Type B pancreatic cell (in vitro differentiated cells): ENCODE data around the gene APMAP. TPM values are rescaled to one million over a fixed set of nuclear protein-coding genes. Genes with fewer than 3 reads are reported as not detected.

Experiments used
- DNase-seq: peaks from one replicate; pipeline ENCODE4 v3.0.0; 2021; ENCODE audit warnings: mixed read lengths; ENCODE audit not compliant: unreplicated experiment; ENCODE audit errors: extremely low spot score
- H3K27ac Mint-ChIP-seq: 2 replicates; pipeline ENCODE4 v1.8.0; 2021; ENCODE audit warnings: mild to moderate bottlenecking, mixed read lengths
- H3K27me3 Mint-ChIP-seq: 2 replicates; pipeline ENCODE4 v1.8.0; 2021; ENCODE audit warnings: mixed read lengths
- H3K36me3 Mint-ChIP-seq: 2 replicates; pipeline ENCODE4 v1.8.0; 2021; ENCODE audit warnings: mixed read lengths
- H3K4me1 Mint-ChIP-seq: one replicate; pipeline ENCODE4 v1.8.0; 2021; ENCODE audit warnings: mixed read lengths; ENCODE audit not compliant: unreplicated experiment
- H3K4me3 Mint-ChIP-seq: 2 replicates; pipeline ENCODE4 v1.8.0; 2021; ENCODE audit warnings: mild to moderate bottlenecking, mixed read lengths
- H3K9me3 Mint-ChIP-seq: 2 replicates; pipeline ENCODE4 v1.8.0; 2021; ENCODE audit warnings: mixed read lengths
- total RNA-seq: library from RNA; stranded (reverse); gene quantifications from 2 replicates; pipeline ENCODE4 v1.2.1, GENCODE V29; 2021; ENCODE audit warnings: low replicate concordance
- TF ChIP-seq, protein P1 (sequence below): fragments of 200-600 bp; sonication (generic); conservative IDR thresholded peaks from 2 replicates; pipeline ENCODE4 v1.5.0; 2021; ENCODE audit warnings: antibody characterized with exemption, mild to moderate bottlenecking

APMAP gene
- total RNA-seq, 1 donor from 2014 or later: 71.6 TPM

DNA sequence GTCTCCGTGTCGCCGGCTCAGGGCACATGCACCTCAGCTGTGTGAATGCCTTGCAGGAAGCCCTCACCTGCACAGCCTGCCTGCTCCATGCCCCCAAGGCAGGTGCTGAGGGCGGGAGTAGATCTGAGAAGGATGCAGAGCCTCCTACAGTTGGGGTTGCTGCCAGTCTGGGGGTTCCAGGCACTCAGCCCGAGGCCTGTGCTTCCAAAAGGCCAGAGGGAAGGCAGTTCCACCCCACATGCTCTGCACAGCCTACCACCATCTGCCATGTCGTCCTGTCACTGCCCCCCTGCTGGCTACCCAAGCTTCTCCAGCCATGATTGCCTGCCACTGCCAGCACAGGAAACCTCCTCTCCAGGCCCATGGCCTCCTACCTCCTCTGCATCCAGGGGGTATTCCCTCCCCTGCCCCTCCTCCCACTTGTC is 46.1 kb upstream of the APMAP start:
- TF ChIP-seq, protein P1, sequence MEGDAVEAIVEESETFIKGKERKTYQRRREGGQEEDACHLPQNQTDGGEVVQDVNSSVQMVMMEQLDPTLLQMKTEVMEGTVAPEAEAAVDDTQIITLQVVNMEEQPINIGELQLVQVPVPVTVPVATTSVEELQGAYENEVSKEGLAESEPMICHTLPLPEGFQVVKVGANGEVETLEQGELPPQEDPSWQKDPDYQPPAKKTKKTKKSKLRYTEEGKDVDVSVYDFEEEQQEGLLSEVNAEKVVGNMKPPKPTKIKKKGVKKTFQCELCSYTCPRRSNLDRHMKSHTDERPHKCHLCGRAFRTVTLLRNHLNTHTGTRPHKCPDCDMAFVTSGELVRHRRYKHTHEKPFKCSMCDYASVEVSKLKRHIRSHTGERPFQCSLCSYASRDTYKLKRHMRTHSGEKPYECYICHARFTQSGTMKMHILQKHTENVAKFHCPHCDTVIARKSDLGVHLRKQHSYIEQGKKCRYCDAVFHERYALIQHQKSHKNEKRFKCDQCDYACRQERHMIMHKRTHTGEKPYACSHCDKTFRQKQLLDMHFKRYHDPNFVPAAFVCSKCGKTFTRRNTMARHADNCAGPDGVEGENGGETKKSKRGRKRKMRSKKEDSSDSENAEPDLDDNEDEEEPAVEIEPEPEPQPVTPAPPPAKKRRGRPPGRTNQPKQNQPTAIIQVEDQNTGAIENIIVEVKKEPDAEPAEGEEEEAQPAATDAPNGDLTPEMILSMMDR: no peak
- Mint-ChIP-seq H3K27me3 (no peaks in the 10 kb centered on the region), H3K36me3 (no peaks in the 10 kb centered on the region), H3K4me1 (peaks cover 26% of the 10 kb centered on the region), H3K27ac (no peak overlapping the region), H3K4me3 (no peak overlapping the region), H3K9me3 (no peaks in the 10 kb centered on the region)
- no peak for DNase-seq

DNA sequence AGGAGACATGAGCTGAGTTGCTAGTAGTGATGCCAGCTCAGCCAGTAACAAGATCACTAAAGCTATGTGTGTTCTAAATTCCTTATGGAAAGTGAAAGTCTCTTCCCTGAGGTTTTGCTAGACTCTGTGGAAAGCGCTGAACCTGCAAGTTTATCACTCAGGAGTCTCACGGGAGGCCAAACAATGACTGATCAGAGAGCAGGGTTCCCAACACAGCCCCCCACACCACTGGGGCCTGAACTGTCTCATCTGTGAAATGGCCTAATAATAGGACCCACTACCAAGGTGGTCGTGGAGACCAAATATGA is 45.5 kb upstream of the APMAP start:
- H3K27ac Mint-ChIP-seq: no peak overlapping the region
- H3K36me3 Mint-ChIP-seq: no peaks in the 10 kb centered on the region
- no peak for DNase-seq
- no peak overlapping the region for H3K4me3 Mint-ChIP-seq
- H3K27me3 Mint-ChIP-seq: no peaks in the 10 kb centered on the region
- H3K4me1 Mint-ChIP-seq: peaks cover 29% of the 10 kb centered on the region
- TF ChIP-seq, protein P1: no peak
- no peaks in the 10 kb centered on the region for H3K9me3 Mint-ChIP-seq

DNA sequence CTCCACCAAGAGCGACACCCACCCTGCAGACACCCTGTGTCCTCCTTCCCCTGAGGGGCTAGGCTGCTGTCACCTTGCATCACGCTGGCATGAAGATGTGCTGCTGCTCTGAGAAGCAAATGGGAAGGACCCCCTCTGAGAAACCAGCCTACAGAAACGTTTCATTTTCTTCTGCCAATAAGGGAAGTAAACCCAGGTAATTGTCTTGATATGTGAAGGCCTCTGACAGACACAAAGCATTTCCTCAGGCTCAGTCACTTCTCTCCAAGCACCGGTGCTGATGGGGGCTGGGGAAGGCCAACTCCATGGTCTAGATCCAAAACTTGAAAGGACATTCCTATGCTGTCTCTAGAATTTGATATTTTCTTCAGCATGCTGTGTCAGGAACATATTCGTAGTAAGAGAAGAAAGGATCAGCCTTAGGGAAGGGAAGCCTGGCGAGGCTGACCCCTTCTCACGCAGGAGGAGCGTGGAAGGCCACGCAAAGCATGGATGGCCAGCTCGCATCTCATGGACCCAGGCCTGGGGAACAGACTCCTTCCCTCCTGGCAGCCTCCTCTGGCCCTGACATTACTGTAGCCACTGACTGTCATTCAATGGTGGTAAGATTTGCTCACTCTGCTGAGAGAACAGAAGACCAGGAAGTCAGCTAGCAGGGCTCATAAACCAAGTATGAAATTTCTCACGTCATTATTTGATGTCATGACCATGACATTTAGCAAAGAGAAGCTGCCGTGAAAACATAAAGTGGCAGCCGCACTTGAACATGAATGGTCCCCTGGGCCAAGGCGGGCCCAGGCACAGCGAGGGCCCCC is 44.9 kb upstream of the APMAP start:
- H3K4me3 Mint-ChIP-seq: no peak overlapping the region
- H3K36me3 Mint-ChIP-seq: no peaks in the 10 kb centered on the region
- TF ChIP-seq, protein P1: no peak
- no peak overlapping the region for H3K27ac Mint-ChIP-seq
- DNase-seq: no peak
- no peaks in the 10 kb centered on the region for H3K9me3 Mint-ChIP-seq
- H3K4me1 Mint-ChIP-seq: peaks cover 24% of the 10 kb centered on the region
- H3K27me3 Mint-ChIP-seq: no peaks in the 10 kb centered on the region

DNA sequence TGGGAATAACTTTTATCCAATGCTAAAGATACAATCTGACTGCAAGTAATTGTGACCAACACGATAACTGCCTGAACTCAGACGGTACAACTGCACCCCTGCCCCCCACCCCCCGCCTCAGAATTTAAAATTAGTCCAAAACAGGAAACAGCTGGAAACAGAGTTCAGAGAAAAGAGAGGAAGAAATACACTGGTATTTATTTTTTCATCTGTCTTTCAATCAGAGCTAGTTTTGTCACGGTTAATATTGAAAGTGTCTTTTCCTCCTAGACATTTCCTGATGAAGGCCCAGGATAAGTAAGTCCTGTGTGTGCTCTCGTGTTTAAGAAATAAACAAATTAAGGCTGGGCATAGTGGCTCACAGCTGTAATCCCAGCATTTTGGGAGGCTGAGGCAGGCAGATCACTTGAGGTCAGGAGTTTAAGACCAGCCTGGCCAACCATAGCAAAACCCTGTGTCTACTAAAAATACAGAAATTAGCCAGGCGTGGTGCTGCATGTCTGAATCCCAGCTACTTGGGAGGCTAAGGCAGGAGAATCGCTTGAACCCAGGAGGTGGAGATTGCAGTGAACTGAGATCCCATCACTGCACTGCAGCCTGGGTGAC is 43.9 kb upstream of the APMAP start:
- H3K4me1 Mint-ChIP-seq: peaks cover 26% of the 10 kb centered on the region
- no peak for DNase-seq
- no peaks in the 10 kb centered on the region for H3K27me3 Mint-ChIP-seq
- TF ChIP-seq, protein P1: no peak
- H3K27ac Mint-ChIP-seq: no peak overlapping the region
- H3K9me3 Mint-ChIP-seq: no peaks in the 10 kb centered on the region
- H3K4me3 Mint-ChIP-seq: no peak overlapping the region
- H3K36me3 Mint-ChIP-seq: no peaks in the 10 kb centered on the region

DNA sequence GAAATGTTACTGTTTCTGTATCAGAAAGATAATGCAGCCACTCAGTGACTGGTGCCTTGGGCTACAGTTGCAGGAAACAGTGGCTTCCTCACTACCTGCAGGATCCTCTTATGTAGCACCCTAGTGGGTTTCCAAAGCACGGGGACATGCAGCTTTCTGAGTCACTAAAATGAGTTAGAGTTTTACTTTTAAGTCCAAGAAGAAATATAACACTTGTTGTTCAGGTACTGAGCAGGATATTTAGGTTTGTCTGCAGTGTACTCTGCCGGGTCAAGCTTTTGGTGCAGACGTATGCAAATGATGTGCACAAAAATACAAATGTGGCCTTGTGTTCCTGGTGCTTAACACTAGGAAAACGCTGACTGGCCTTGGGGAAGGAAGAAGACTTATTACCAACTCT is 43.4 kb upstream of the APMAP start:
- Mint-ChIP-seq H3K27ac (no peak overlapping the region), H3K36me3 (no peaks in the 10 kb centered on the region), H3K4me1 (peaks cover 26% of the 10 kb centered on the region), H3K27me3 (no peaks in the 10 kb centered on the region), H3K9me3 (no peaks in the 10 kb centered on the region), H3K4me3 (no peak overlapping the region)
- no peak for DNase-seq
- TF ChIP-seq, protein P1: no peak
